H9 (cell line): ENCODE results near the gene MADCAM1. TPM values are rescaled to one million over a fixed set of nuclear protein-coding genes. Genes with fewer than 3 reads are reported as not detected.

Source experiments
- DNase-seq: peaks from one replicate; pipeline ENCODE4 v3.0.0-alpha.2; 2017
- H2AFZ ChIP-seq: one replicate; pipeline ENCODE4 v1.6.1; 2013; ENCODE audit warnings: mild to moderate bottlenecking, low read length, control low read depth, moderate library complexity
- H2AK5ac ChIP-seq: 2 replicates; pipeline ENCODE4 v1.6.1; 2013; ENCODE audit warnings: low read length, control low read depth, mixed read lengths; ENCODE audit not compliant: insufficient read length
- H2BK120ac ChIP-seq: one replicate; pipeline ENCODE4 v1.6.1; 2013; ENCODE audit warnings: low read depth, mild to moderate bottlenecking, low read length, control low read depth, inconsistent platforms; ENCODE audit not compliant: poor library complexity, severe bottlenecking
- H2BK12ac ChIP-seq: 2 replicates; pipeline ENCODE4 v1.6.1; 2013; ENCODE audit warnings: low read length, control low read depth, mixed read lengths, low read depth; ENCODE audit not compliant: insufficient read length
- H2BK15ac ChIP-seq: 2 replicates; pipeline ENCODE4 v1.6.1; 2013; ENCODE audit warnings: low read depth, low read length, control low read depth
- H2BK20ac ChIP-seq: one replicate; pipeline ENCODE4 v1.6.1; 2013; ENCODE audit warnings: low read depth, mild to moderate bottlenecking, low read length, control low read depth, inconsistent platforms; ENCODE audit not compliant: poor library complexity, severe bottlenecking
- H2BK5ac ChIP-seq: 2 replicates; pipeline ENCODE4 v1.6.1; 2013; ENCODE audit warnings: low read length, control low read depth, mixed read lengths; ENCODE audit not compliant: insufficient read length
- H3K14ac ChIP-seq: 2 replicates; pipeline ENCODE4 v1.6.1; 2013; ENCODE audit warnings: low read length, control low read depth; ENCODE audit not compliant: insufficient read depth
- H3K18ac ChIP-seq: 2 replicates; pipeline ENCODE4 v1.6.1; 2013; ENCODE audit warnings: low read depth, mild to moderate bottlenecking, mixed read lengths, low read length, control low read depth; ENCODE audit not compliant: insufficient read length
- H3K23ac ChIP-seq: 2 replicates; pipeline ENCODE4 v1.6.1; 2013; ENCODE audit warnings: low read length, control low read depth, mixed read lengths, low read depth; ENCODE audit not compliant: insufficient read length
- H3K23me2 ChIP-seq: 2 replicates; pipeline ENCODE4 v1.6.1; 2013; ENCODE audit warnings: low read depth, mild to moderate bottlenecking, mixed read lengths, low read length, control low read depth; ENCODE audit not compliant: insufficient read length, poor library complexity, severe bottlenecking
- H3K27ac ChIP-seq: 2 replicates; pipeline ENCODE4 v1.5.1; 2013; ENCODE audit warnings: low read length, control low read depth, mixed read lengths, low read depth; ENCODE audit not compliant: insufficient read length
- H3K27me3 ChIP-seq: 2 replicates; pipeline ENCODE4 v1.6.1; 2013; ENCODE audit warnings: low read length, control low read depth, inconsistent platforms; ENCODE audit not compliant: insufficient read depth
- H3K4ac ChIP-seq: 2 replicates; pipeline ENCODE4 v1.6.1; 2013; ENCODE audit warnings: low read depth, mild to moderate bottlenecking, control low read depth, inconsistent platforms, low read length, moderate library complexity
- H3K4me1 ChIP-seq: 2 replicates; pipeline ENCODE4 v1.6.1; 2013; ENCODE audit warnings: low read length, control low read depth, inconsistent platforms; ENCODE audit not compliant: insufficient read depth
- H3K4me2 ChIP-seq: 2 replicates; pipeline ENCODE4 v1.6.1; 2013; ENCODE audit warnings: low read length, control low read depth, mixed read lengths; ENCODE audit not compliant: insufficient read length, insufficient read depth
- H3K56ac ChIP-seq: 2 replicates; pipeline ENCODE4 v1.6.1; 2013; ENCODE audit warnings: low read depth, mild to moderate bottlenecking, mixed read lengths, low read length, control low read depth; ENCODE audit not compliant: insufficient read length
- H3K79me1 ChIP-seq: 2 replicates; pipeline ENCODE4 v1.6.1; 2013; ENCODE audit warnings: low read depth, mild to moderate bottlenecking, moderate library complexity, low read length, control low read depth, inconsistent platforms; ENCODE audit not compliant: insufficient read depth, poor library complexity, severe bottlenecking
- H3K79me2 ChIP-seq: 2 replicates; pipeline ENCODE4 v1.6.1; 2013; ENCODE audit warnings: low read length, control low read depth, inconsistent platforms; ENCODE audit not compliant: insufficient read depth
- H3K9ac ChIP-seq: 2 replicates; pipeline ENCODE4 v1.6.1; 2013; ENCODE audit warnings: low read length, control low read depth, mixed read lengths; ENCODE audit not compliant: insufficient read length; ENCODE audit errors: extremely low read depth
- H3K9me3 ChIP-seq: one replicate; pipeline ENCODE4 v1.6.1; 2013; ENCODE audit warnings: low read depth, low read length, inconsistent platforms; ENCODE audit not compliant: control insufficient read depth
- H3T11ph ChIP-seq: one replicate; pipeline ENCODE4 v1.6.1; 2013; ENCODE audit warnings: mild to moderate bottlenecking, low read length, control low read depth, inconsistent platforms
- H4K20me1 ChIP-seq: one replicate; pipeline ENCODE4 v1.6.1; 2013; ENCODE audit not compliant: control insufficient read depth, insufficient read length, insufficient read depth
- H4K5ac ChIP-seq: 2 replicates; pipeline ENCODE4 v1.6.1; 2013; ENCODE audit warnings: low read depth, mild to moderate bottlenecking, mixed read lengths, low read length, control low read depth; ENCODE audit not compliant: insufficient read length
- H4K8ac ChIP-seq: replicated peaks from 2 replicates; pipeline ENCODE4 v1.6.1; 2013; ENCODE audit warnings: low read length, control low read depth, mixed read lengths, low read depth; ENCODE audit not compliant: insufficient read length
- H4K91ac ChIP-seq: 2 replicates; pipeline ENCODE4 v1.6.1; 2013; ENCODE audit warnings: low read depth, mild to moderate bottlenecking, moderate library complexity, mixed read lengths, low read length, control low read depth; ENCODE audit not compliant: insufficient read length
- H3K27ac Mint-ChIP-seq, 3 experiments: 2 replicates in 2 of 3; 3 replicates in 1 of 3; pipeline ENCODE4 v1.8.0; 2020 to 2021; ENCODE audit warnings: mixed read lengths in 3 of 3, mild to moderate bottlenecking in 1 of 3, moderate library complexity in 1 of 3
- H3K27me3 Mint-ChIP-seq: 2 replicates; pipeline ENCODE4 v1.8.0; 2021; ENCODE audit warnings: low read depth, mild to moderate bottlenecking, moderate library complexity, mixed read lengths
- H3K36me3 Mint-ChIP-seq, 3 experiments: 2 replicates in 2 of 3; 3 replicates in 1 of 3; pipeline ENCODE4 v1.8.0; 2020 to 2021; ENCODE audit warnings: low read depth in 3 of 3, mixed read lengths in 3 of 3; ENCODE audit not compliant: insufficient read depth in 1 of 3
- H3K4me1 Mint-ChIP-seq, 2 experiments: 2 replicates each; pipeline ENCODE4 v1.8.0; 2020; ENCODE audit warnings: mixed read lengths in 2 of 2
- H3K4me3 Mint-ChIP-seq, 2 experiments: 2 replicates in 1 of 2; 3 replicates in 1 of 2; pipeline ENCODE4 v1.8.0; 2020 to 2021; ENCODE audit warnings: mild to moderate bottlenecking in 2 of 2, mixed read lengths in 2 of 2, moderate library complexity in 1 of 2
- H3K9me3 Mint-ChIP-seq, 2 experiments: 2 replicates in 1 of 2; 3 replicates in 1 of 2; pipeline ENCODE4 v1.8.0; 2020; ENCODE audit warnings: mild to moderate bottlenecking in 2 of 2, mixed read lengths in 2 of 2, moderate library complexity in 1 of 2
- WGBS: extraction: QIAGEN DNeasy Blood & Tissue Kit; methylation state at CpG from one replicate; pipeline ENCODE4 v1.1.7; 2013; ENCODE audit warnings: missing lambda C conversion rate, low lambda C conversion rate, mixed read lengths; ENCODE audit not compliant: insufficient read length; ENCODE audit errors: extremely low coverage; 5-methylcytosine and 5-hydroxymethylcytosine counted together
- total RNA-seq: library from RNA; stranded (reverse); gene quantifications from 2 replicates; pipeline ENCODE4 v1.2.1, GENCODE V29; 2021
- TF ChIP-seq, protein P1 (sequence below): fragments of 200-600 bp; sonication (generic); conservative IDR thresholded peaks from 3 replicates; pipeline ENCODE4 v1.8.0; 2021; ENCODE audit warnings: antibody characterized with exemption, mild to moderate bottlenecking

The MADCAM1 gene
- total RNA-seq, 1 experiment from 2014 or later: 1.2 TPM

DNA sequence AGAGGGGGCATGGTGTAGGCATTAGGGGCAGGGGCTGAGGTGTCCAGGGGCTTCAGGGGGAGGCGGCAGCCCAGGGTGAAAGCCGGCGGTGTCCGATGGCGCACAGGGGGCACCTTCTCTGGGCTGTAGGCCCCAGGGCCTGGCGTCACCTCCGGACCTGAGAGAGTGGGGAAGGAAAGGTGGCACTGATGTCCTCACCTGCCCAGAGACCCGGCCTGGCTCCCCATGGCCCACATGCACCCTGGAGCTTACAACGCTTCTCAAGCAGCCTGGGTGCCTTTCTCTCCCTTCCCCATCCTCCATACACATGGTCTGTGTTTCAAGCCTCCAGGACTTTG lies 32.1 kb upstream of the MADCAM1 start:
- no peak overlapping the region for H3K4me3 Mint-ChIP-seq
- no peak overlapping the region for H3K14ac ChIP-seq
- H3K9me3 Mint-ChIP-seq: peaks cover 0 to 10% of the 10 kb centered on the region in 2 experiments; a peak in 2 of 5 replicates

More for the DNA sequence above, 32.1 kb upstream of the MADCAM1 start:
- Histone ChIP-seq H2BK5ac (no peak overlapping the region), H2BK120ac (no peak overlapping the region), H3K23me2 (peaks cover 10% of the 10 kb centered on the region), H3K27ac (no peak overlapping the region), H4K20me1 (no peaks in the 10 kb centered on the region), H2BK20ac (no peak overlapping the region), H3K79me1 (no peaks in the 10 kb centered on the region), H4K5ac (no peak overlapping the region), H2BK12ac (no peak overlapping the region), H3K4me2 (no peak overlapping the region), H3K4ac (no peak overlapping the region), H2AFZ (no peak overlapping the region), H3K56ac (no peak overlapping the region), H3K4me1 (no peaks in the 10 kb centered on the region), H2BK15ac (no peak overlapping the region), H4K8ac (no peak overlapping the region), H3K27me3 (no peaks in the 10 kb centered on the region; the same call in 1 of the 2 replicates), H3K18ac (no peak overlapping the region), H4K91ac (no peak overlapping the region), H3T11ph (no peak overlapping the region), H2AK5ac (no peak overlapping the region), H3K9me3 (no peaks in the 10 kb centered on the region), H3K9ac (no peak overlapping the region), H3K23ac (no peak overlapping the region), H3K79me2 (no peaks in the 10 kb centered on the region)
- Mint-ChIP-seq H3K27ac (peak overlapping the region in 1 of 3 experiments; percentile 70; a peak in 1 of 7 replicates), H3K36me3 (no peaks in the 10 kb centered on the region), H3K27me3 (peaks cover 41% of the 10 kb centered on the region), H3K4me1 (peaks cover 4 to 7% of the 10 kb centered on the region in 2 experiments; a peak in 3 of 4 replicates)
- no peak for DNase-seq
- TF ChIP-seq, protein P1, sequence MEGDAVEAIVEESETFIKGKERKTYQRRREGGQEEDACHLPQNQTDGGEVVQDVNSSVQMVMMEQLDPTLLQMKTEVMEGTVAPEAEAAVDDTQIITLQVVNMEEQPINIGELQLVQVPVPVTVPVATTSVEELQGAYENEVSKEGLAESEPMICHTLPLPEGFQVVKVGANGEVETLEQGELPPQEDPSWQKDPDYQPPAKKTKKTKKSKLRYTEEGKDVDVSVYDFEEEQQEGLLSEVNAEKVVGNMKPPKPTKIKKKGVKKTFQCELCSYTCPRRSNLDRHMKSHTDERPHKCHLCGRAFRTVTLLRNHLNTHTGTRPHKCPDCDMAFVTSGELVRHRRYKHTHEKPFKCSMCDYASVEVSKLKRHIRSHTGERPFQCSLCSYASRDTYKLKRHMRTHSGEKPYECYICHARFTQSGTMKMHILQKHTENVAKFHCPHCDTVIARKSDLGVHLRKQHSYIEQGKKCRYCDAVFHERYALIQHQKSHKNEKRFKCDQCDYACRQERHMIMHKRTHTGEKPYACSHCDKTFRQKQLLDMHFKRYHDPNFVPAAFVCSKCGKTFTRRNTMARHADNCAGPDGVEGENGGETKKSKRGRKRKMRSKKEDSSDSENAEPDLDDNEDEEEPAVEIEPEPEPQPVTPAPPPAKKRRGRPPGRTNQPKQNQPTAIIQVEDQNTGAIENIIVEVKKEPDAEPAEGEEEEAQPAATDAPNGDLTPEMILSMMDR: no peak
- no CpG with 5 or more reads among the region's 9 CpGs for WGBS
